GM12891 (cell line): ENCODE data around the gene FGD5.

Source experiments
- PAX5 ChIP-seq: IDR thresholded peaks from 2 replicates; pipeline ENCODE4 v1.6.1; 2011; ENCODE audit warnings: low read length, moderate library complexity, mild to moderate bottlenecking; ENCODE audit not compliant: insufficient read depth, severe bottlenecking
- POLR2A ChIP-seq: IDR thresholded peaks from 2 replicates; pipeline ENCODE4 v1.6.1; 2011; ENCODE audit warnings: low read depth, low read length, control low read depth
- POLR2AphosphoS5 ChIP-seq: IDR thresholded peaks from 2 replicates; pipeline ENCODE4 v1.6.1; 2011; ENCODE audit warnings: low read depth, low read length, control low read depth
- POU2F2 ChIP-seq: IDR thresholded peaks from 2 replicates; pipeline ENCODE4 v1.6.1; 2011; ENCODE audit warnings: low read depth, mild to moderate bottlenecking, control low read depth, low read length, moderate library complexity
- TAF1 ChIP-seq: IDR thresholded peaks from 2 replicates; pipeline ENCODE4 v1.6.1; 2011; ENCODE audit warnings: low read depth, low read length, control low read depth

DNA sequence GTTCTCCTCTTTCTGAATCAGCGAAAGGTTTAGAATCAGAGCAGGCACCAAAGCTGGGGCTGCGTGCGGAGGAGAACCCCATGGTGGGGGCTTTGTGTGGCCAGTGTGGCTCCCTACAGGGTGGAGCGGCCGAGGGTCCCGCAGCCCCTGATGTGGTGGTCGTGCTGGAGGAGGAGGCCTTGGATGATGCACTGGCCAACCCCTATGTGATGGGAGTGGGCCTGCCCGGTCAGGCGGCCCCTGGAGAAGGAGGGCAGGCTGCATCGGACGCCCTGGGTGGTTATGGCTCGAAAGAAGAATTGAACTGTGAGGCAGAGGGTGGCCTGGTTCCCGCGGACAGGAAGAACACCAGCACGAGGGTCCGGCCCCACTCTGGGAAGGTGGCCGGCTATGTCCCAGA is 1.4 kb downstream of the FGD5 start:
- no peak for TF ChIP-seq POLR2A
- TF ChIP-seq POLR2AphosphoS5 = no peak
- no peak for TF ChIP-seq PAX5
- TF ChIP-seq TAF1 = no peak
- TF ChIP-seq POU2F2 = no peak
